Measurements from ENCODE around the gene HAX1. TPM values are rescaled to one million over a fixed set of nuclear protein-coding genes. Genes with fewer than 3 reads are reported as not detected.

The HAX1 gene
- 87.4 and 90.5 TPM in 2 replicates for total RNA-seq

DNA sequence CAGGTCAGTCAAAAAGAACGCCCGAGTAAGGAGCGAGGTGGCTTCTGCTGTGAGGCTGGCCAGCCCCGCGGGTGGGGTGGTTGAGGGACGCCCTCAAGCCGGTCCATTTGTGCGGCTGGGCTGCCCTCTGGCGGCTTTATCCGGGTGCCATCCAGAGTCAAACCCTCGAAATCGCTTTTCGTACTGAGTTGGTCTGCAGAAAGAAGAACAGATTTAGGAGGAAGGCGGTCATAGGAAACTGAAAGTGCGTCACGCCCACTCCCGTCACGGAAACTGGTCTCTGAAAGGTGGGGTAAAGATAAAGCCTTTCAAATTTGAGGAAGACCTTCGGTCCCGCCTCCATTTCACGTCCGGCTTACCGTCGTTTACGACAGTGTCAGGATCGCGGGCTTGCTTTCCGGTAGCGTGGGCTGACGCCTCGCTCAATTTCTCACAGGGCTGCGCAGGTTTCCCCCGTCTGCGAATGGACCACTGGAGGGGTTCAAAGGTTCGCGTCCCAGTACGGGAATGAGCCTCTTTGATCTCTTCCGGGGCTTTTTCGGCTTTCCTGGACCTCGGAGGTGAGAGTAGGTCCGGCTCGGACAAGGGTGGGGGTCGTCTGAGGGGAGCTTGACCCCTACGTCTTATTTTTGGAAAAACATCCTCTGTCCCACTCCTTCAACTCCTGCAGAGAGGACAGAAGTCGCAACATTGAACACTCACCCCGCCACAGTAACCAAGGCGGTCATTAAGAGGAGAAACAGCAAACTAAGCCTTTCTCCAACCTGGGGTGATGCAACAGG, at the start of gene HAX1:
Gene HAX1 (plus strand): TSS at position 413 of the 782 bp plus-strand sequence. CDS start 95 bp downstream, at position 508.

DNA sequence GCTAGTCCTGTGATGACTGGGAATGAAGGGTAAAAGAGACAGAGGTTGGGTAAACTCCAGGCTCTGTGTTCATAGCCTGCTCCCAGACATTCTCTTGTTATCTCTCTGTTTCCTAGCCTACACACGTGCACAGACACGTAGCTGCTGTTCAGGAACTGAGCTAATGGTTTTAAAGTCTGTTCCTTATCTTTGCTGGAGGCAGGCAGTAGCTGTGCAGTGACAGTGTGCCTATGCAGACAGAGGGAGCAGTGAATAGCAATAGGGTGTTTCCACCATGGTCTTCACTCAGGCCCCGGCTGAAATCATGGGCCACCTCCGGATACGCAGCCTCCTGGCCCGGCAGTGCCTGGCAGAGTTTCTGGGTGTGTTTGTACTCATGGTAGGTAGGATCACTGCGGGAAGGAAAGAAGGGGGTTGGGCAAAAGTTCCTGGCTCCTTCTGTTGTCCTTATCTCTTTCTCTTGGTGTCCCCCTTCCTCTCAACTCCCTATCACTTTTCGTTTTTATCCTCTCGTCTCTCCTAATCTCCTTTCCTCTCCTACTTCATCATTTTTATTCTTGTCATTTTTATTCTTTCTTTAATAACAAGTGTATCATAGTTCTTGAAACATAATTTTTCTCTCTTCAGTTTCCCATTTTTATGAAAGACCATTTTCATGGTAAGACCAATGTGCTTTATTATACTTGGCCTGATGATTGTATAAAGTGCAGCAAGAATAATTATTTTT, 48.6 kb downstream of the HAX1 start, which contains the start of gene AQP10:
Gene AQP10 (plus strand): TSS at position 212 of the 727 bp plus-strand sequence. CDS start 63 bp downstream, at position 275.

GRCh38 chr1:154324669-154325582, 52.5 kb downstream of the HAX1 start, which contains the start of gene ATP8B2:
Gene ATP8B2, plus strand, starts transcription at chr1:154325525. Its CDS starts 2,617 bp downstream, at chr1:154328142.

Other genes with a start within 250 kb of the HAX1 start
- gene NUP210L, start 117.6 kb upstream of the HAX1 start, total RNA-seq, result 0.09 TPM in 2 replicates
- 812 and 978 TPM in 2 replicates for gene TPM3, start 80.5 kb upstream of the HAX1 start, total RNA-seq
- gene CFAP141, start 66.3 kb upstream of the HAX1 start, total RNA-seq, result not detected in 2 replicates
- 57.1 and 63.2 TPM in 2 replicates for gene UBAP2L, start 51.7 kb upstream of the HAX1 start, total RNA-seq
- gene AQP10, start 48.5 kb downstream of the HAX1 start, total RNA-seq, result not detected in 2 replicates
- gene ATP8B2, start 52.9 kb downstream of the HAX1 start, total RNA-seq, result 66.4 and 66.5 TPM in 2 replicates
- 2.9 and 3.1 TPM in 2 replicates for gene IL6R, start 132.7 kb downstream of the HAX1 start, total RNA-seq
- gene TDRD10, start 229.6 kb downstream of the HAX1 start, total RNA-seq, result 2.5 and 2.7 TPM in 2 replicates
- gene SHE, start 229.8 kb downstream of the HAX1 start, total RNA-seq, result 41.9 and 59.6 TPM in 2 replicates